Measurements from ENCODE around the gene OXGR1.

The OXGR1 gene

DNA sequence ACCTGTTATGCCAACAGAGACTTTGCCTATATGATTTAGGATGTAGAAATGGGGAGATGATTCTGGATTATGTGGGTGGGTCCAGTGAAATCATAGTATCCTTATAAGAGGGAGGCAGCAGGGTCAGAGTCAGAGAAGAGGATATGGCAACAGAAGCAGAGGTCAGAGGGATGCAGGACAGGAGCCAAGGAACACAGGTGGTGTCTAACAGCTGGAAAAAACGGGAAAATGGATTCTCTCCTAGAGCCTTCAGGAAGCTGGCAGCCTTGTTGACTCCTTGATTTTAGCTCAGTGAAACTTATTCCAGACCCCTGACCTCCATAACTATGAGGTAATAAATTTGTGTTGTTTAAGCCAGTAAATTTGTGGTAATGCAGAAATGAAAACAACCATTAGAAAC, 28.8 kb upstream of the OXGR1 start:
- no peak for TF ChIP-seq CTCF (conservative IDR thresholded peaks at IDR 0.05)
- no peak overlapping the region for H3K27ac ChIP-seq

- TF ChIP-seq CTCF (conservative IDR thresholded peaks at IDR 0.05) = no peak
- H3K27ac ChIP-seq = no peak overlapping the region
Measured at GRCh38 chr13:97021241-97021640, 27.0 kb upstream of the OXGR1 start.

DNA sequence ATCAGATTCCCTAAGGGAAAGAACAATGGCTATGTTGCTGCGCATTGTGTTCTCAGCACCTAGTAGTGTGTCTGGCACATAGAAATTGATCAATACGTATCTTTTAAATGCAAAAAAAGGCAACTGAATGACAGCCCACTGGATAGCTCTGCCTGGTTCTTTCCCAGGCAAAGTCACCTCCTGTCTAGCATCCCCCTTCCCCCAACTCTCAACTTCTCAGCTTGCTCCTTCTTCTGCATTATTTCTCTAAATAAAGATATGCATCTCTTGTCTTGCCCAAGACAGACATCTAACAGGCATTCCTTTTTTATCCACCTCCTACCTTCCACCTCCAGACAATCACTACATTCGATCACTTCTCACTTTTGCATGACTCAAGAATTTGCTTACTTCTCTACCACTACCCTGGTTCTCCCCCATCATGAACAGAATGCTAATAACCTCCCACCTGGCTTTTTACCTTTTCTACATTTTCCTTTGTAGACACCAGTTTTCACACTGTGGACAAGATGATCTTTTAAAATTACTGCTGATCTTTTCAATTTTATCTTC, 26.5 kb upstream of the OXGR1 start:
- H3K27ac ChIP-seq = no peak overlapping the region
- no peak for TF ChIP-seq CTCF (conservative IDR thresholded peaks at IDR 0.05)

DNA sequence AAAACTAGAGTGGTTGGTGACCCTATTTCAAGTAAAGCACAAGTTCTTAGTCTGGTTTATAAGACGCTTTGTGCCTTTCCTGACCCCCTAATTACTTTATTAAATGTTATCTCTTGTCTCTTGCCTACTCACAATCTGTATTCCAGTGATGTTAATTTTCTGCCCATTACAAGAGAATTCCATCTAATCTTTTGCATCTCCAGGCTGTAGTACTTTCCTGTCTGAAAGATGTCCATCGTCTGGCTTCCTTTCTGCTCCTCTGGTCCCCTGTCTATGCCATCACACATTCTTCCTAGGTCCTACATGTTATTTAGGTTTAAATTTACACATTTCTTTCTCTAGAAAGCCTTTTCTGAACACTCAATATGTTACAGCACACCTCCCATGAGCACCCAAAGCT, 25.9 kb upstream of the OXGR1 start:
- no peak overlapping the region for H3K27ac ChIP-seq
- TF ChIP-seq CTCF (conservative IDR thresholded peaks at IDR 0.05) = no peak

DNA sequence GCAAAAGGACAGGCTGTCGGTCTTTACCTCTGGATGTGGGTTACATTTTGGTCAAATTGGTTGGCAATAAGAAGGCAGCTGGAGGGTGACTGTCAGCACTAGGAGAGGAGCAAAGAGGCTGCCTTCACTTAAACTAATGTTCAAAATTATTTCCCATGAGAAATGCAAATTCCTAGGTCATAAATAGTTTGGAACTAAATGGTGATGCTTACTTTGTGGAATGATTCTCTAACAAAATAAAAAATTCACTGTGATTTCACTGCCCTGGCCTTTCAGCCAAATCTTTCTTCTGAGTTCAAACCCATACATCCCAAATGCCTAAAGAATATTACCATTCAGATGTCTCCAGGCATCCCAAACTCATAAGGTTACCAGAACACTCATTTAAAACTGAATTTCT, 25.0 kb upstream of the OXGR1 start:
- no peak for TF ChIP-seq CTCF (conservative IDR thresholded peaks at IDR 0.05)
- no peak overlapping the region for H3K27ac ChIP-seq

GRCh38 chr13:97018029-97018819, 23.9 kb upstream of the OXGR1 start:
- H3K27ac ChIP-seq = no peak overlapping the region
- peak; percentile 97 for TF ChIP-seq CTCF (conservative IDR thresholded peaks at IDR 0.05)

GRCh38 chr13:97017322-97017721, 23.0 kb upstream of the OXGR1 start:
- no peak overlapping the region for H3K27ac ChIP-seq

More at GRCh38 chr13:97017322-97017721, 23.0 kb upstream of the OXGR1 start:
- no peak for TF ChIP-seq CTCF (conservative IDR thresholded peaks at IDR 0.05)
